ENCODE results near the gene P2RY6. TPM values are rescaled to one million over a fixed set of nuclear protein-coding genes. Genes with fewer than 3 reads are reported as not detected.

Gene P2RY6
- total and polyA plus RNA-seq, 2 experiments from 2014 or later = 2.6 to 8.9 TPM

GRCh38 chr11:73260127-73260457 is 12.0 kb upstream of the P2RY6 start:
- no peaks in the 10 kb centered on the region for H3K9me2 ChIP-seq (replicated peaks; ENCODE audit: insufficient read depth)
- no peaks in the 10 kb centered on the region for H3K79me2 ChIP-seq
- no peak for DNase-seq (ENCODE audit: low spot score)
- peaks cover 8% of the 10 kb centered on the region for H3K27me3 ChIP-seq
- H3K4me1 ChIP-seq (ENCODE audit: insufficient read depth) = peaks cover 3% of the 10 kb centered on the region
- TF ChIP-seq EZH2phosphoT487 (IDR thresholded peaks at IDR 0.05; ENCODE audit: low read depth, severe bottlenecking, unreplicated experiment) (no peak), CTCF (IDR thresholded peaks at IDR 0.05; ENCODE audit: poor library complexity) (no peak), EZH2 (IDR thresholded peaks at IDR 0.05; ENCODE audit: borderline replicate concordance) (no peak)
- H3K4me3 ChIP-seq = no peak overlapping the region
- H4K20me1 ChIP-seq (ENCODE audit: insufficient read depth, poor library complexity, severe bottlenecking) = no peaks in the 10 kb centered on the region
- H3K27ac ChIP-seq = no peak overlapping the region
- no peak overlapping the region for H2AFZ ChIP-seq
- H3K36me3 ChIP-seq (replicated peaks; ENCODE audit: insufficient read depth, low read depth) = no peaks in the 10 kb centered on the region
- no peak overlapping the region for H3K4me2 ChIP-seq
- H3K9me3 ChIP-seq (ENCODE audit: low read depth) = no peaks in the 10 kb centered on the region

GRCh38 chr11:73262851-73263495 is 9.2 kb upstream of the P2RY6 start:
- Histone ChIP-seq H2AFZ (no peak overlapping the region), H3K4me3 (no peak overlapping the region), H3K4me1 (ENCODE audit: insufficient read depth) (peaks cover 3% of the 10 kb centered on the region), H3K36me3 (replicated peaks; ENCODE audit: insufficient read depth, low read depth) (no peaks in the 10 kb centered on the region), H4K20me1 (ENCODE audit: insufficient read depth, poor library complexity, severe bottlenecking) (no peaks in the 10 kb centered on the region), H3K79me2 (no peaks in the 10 kb centered on the region), H3K27me3 (peaks cover 19% of the 10 kb centered on the region), H3K4me2 (no peak overlapping the region), H3K27ac (no peak overlapping the region), H3K9me2 (replicated peaks; ENCODE audit: insufficient read depth) (no peaks in the 10 kb centered on the region), H3K9me3 (ENCODE audit: low read depth) (no peaks in the 10 kb centered on the region)
- DNase-seq (ENCODE audit: low spot score) = no peak
- TF ChIP-seq EZH2 (IDR thresholded peaks at IDR 0.05; ENCODE audit: borderline replicate concordance) = no peak
- 71% methylated on average over 5 of the region's 5 CpGs for WGBS (ENCODE audit: low lambda C conversion rate, missing lambda C conversion rate)

GRCh38 chr11:73263640-73264039 is 8.5 kb upstream of the P2RY6 start:
- Histone ChIP-seq H3K4me2 (no peak overlapping the region), H3K4me1 (ENCODE audit: insufficient read depth) (peaks cover 3% of the 10 kb centered on the region), H3K27me3 (peaks cover 19% of the 10 kb centered on the region), H4K20me1 (ENCODE audit: insufficient read depth, poor library complexity, severe bottlenecking) (no peaks in the 10 kb centered on the region), H3K79me2 (no peaks in the 10 kb centered on the region), H2AFZ (no peak overlapping the region), H3K36me3 (replicated peaks; ENCODE audit: insufficient read depth, low read depth) (no peaks in the 10 kb centered on the region), H3K9me2 (replicated peaks; ENCODE audit: insufficient read depth) (no peaks in the 10 kb centered on the region), H3K9me3 (ENCODE audit: low read depth) (no peaks in the 10 kb centered on the region), H3K4me3 (no peak overlapping the region), H3K27ac (no peak overlapping the region)
- TF ChIP-seq EZH2phosphoT487 (IDR thresholded peaks at IDR 0.05; ENCODE audit: low read depth, severe bottlenecking, unreplicated experiment) (no peak), CTCF (IDR thresholded peaks at IDR 0.05; ENCODE audit: poor library complexity) (no peak), EZH2 (IDR thresholded peaks at IDR 0.05; ENCODE audit: borderline replicate concordance) (no peak)
- no peak for DNase-seq (ENCODE audit: low spot score)
- 93% methylated on average over 2 of the region's 2 CpGs for WGBS (ENCODE audit: low lambda C conversion rate, missing lambda C conversion rate)

- peaks cover 19% of the 10 kb centered on the region for H3K4me1 ChIP-seq (ENCODE audit: insufficient read depth)
- peaks cover 19% of the 10 kb centered on the region for H3K27me3 ChIP-seq
- H3K4me2 ChIP-seq = no peak overlapping the region
- H3K4me3 ChIP-seq = no peak overlapping the region
- H3K9me3 ChIP-seq (ENCODE audit: low read depth) = no peaks in the 10 kb centered on the region
- DNase-seq (ENCODE audit: low spot score) = no peak
- no peaks in the 10 kb centered on the region for H3K79me2 ChIP-seq
- no peaks in the 10 kb centered on the region for H4K20me1 ChIP-seq (ENCODE audit: insufficient read depth, poor library complexity, severe bottlenecking)
- WGBS (ENCODE audit: low lambda C conversion rate, missing lambda C conversion rate) = 78% methylated on average over 3 of the region's 4 CpGs
- H2AFZ ChIP-seq = no peak overlapping the region
- TF ChIP-seq CTCF (IDR thresholded peaks at IDR 0.05; ENCODE audit: poor library complexity) (no peak), EZH2phosphoT487 (IDR thresholded peaks at IDR 0.05; ENCODE audit: low read depth, severe bottlenecking, unreplicated experiment) (no peak), EZH2 (IDR thresholded peaks at IDR 0.05; ENCODE audit: borderline replicate concordance) (no peak)
- H3K27ac ChIP-seq = no peak overlapping the region
- H3K36me3 ChIP-seq (replicated peaks; ENCODE audit: insufficient read depth, low read depth) = no peaks in the 10 kb centered on the region
- H3K9me2 ChIP-seq (replicated peaks; ENCODE audit: insufficient read depth) = no peaks in the 10 kb centered on the region
These were observed 6.8 kb upstream of the P2RY6 start for GRCh38 chr11:73265278-73265810.
